Pulmonary artery endothelial cell (primary cell): ENCODE data around the gene ADAMTS17. TPM values are rescaled to one million over a fixed set of nuclear protein-coding genes. Genes with fewer than 3 reads are reported as not detected.

Experiments
- DNase-seq: peaks from one replicate; pipeline ENCODE4 v3.0.0-alpha.2; 2011; ENCODE audit warnings: low read depth, low spot score
- total RNA-seq: library from RNA; depleted of rRNA; stranded (reverse); fragments of >200 nt; gene quantifications from 2 replicates; pipeline ENCODE4 v1.2.3, GENCODE V29; 2014

Gene ADAMTS17
- total RNA-seq, 1 donor from 2014 or later: 0.13 TPM

DNA sequence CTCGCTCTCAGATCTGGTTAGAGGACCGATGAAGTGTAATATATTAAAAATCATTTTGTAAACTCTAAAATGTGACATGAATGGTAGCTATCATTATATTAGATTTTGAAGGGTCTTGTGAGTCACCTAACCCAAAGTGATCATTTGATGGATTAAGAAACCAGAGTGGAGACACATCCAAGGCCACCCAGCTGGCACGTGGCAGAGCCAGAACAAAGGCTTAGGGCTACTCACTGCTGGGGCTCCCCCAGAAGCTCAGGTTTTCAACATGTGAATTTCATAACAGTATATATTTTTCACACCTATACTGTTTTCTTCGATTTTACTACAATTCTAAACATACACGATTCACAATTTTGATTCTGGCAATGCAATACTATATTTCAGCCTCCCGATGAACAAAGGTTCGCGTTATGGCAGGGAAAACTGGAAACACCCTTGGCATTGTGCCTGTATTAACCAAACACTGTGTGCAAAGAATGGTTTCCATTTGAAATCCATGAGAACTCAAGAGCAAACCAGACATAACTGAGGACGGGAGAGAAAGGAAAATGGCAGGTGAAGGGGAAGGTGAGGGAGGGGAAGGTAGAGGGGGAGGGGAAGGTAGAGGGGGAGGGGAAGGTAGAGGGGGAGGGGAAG lies 88.9 kb downstream of the ADAMTS17 start:
- DNase-seq: no peak

DNA sequence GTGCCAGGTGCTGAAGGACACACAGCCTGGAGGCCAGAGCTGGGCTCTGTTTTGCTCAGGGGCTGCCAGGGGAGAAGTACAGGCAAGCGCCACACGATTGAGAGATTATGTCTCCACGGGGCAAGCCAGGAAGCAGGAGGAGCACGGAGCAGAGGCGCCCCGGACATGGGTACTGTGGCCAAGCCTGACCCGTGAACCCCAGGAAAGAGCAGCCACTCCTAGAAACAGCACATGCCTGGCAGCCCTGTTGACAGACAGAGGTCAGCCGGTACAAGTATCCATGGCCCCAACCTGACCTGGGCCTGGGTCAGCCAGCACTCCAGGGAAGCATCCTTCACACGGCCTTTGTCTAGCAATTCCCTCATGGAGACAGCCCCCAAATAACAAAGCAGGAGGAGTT lies 89.4 kb downstream of the ADAMTS17 start:
- no peak for DNase-seq

DNA sequence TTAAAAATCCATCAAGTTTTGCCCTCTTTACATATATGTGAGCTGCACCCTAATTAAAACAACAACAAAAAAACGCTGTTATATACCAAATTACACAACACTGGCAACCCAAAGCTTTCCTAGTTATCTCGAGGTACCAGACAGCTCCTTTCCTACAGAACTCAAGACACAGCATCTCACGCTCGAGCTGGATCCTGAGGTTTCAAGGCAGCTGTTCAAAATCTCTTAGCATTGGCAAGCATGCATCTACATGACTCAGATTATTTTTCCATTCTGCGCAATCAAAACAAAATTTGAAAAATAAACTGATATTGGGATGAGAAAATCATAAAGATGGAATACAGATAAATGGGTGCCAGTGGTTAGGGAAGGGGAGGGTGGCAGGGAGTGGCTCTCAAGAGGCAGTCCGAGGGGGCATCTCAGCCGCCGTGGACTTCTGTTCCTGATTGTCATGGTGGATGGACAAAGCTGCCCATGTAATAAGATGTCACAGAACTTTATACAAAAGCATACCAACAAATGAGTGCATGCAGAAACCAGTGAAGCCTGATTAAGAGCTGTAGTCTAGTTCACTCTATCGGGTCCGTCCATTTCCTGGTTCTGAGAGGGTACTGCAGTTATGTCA lies 91.5 kb downstream of the ADAMTS17 start:
- DNase-seq: no peak

DNA sequence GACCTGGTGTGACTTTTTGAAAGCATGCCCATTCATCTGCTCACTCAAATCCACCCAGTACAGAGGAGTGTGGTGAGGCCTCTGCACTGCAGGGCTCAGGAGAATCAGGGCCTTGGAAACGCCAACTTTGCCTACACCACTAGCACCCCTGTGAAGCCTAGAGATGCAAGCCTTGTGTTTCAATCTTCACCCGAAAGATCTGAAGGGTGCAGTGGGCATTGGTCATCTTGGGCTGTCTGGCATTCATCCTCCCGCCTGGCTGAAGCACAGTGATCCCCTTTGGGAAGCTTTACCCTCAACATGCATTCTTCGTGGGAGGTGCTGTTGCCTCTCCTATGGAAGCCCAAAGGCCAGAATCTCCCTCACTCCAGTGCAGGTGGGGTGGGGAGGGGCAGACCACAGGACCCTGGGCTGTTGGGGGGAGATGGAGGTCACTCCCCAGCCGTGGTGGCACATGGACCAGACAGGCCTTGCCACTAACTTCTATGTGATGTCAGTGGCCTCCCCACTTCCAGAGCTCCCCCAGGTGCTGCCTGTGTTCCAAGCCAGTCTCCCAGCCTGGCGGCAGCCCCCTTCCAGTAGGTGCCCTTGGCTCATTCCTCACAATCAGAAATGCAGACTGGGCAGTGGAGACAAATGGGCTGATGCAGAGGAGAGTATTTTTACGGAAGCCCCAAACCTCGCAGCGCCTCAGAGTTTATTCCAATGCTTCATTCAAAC lies 92.5 kb downstream of the ADAMTS17 start:
- no peak for DNase-seq

DNA sequence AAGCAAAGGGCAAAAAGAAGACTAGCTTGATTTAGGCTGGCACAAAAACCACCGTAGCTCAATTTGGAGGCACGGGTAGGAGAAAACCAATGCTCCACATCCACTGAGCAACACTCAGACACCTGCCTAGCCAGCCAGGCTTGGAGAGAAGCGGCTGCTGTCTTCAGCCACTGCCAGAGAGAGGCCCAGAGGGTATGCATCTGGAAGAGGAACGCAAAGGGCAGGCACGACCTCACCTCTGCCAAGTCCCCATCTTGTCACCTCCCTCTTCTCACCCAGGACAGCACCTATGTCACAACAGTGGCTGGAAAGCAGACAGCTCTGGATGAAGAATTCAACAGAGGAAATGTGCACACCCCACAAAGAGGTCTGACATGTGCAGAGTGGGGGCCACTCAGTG lies 93.5 kb downstream of the ADAMTS17 start:
- DNase-seq: no peak

DNA sequence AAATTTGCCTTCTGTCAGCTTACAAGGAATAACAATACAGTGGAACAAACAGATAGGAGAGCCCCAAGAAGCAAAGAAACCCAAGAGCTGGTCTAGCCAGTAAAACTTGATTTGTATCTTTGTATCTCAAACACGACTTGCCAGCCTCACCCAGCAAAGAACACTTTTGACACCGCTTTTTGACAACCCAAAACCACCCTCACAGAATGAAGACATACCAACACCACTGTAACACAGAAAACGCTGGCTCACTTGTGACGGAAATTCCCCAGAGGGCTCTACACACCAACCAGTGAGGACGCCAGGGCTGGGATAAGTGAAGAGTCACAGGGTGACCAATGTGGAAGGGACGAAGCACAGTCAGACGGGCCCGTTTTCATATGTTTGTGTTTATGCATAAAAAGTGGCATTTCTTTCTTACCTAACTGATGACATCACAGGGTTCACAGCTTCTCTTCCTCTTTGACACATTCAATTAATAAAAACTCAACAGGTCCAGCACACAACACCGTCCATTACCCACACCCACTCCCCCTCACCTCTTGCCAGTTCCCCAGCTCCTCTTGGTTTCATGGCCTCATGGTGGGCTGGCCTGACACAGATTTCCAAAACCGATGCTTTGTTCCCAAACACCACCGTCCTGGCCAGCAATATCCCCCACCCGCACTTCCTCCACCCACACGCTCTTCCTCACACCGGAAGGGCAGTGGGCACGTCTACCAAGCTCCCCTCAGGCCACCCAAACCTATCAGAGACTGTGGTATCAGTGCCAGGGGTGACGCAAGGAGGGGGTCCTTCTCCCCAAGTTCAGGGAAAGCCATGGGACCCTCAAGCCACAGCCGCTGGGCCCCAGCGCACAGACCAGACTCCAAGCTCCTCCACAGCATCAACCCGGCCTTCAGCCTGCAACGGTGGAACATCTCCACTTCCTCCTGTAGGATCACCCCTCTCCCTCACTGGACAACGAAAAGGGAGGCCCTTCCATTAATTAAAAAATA lies 94.2 kb downstream of the ADAMTS17 start:
- DNase-seq: no peak

DNA sequence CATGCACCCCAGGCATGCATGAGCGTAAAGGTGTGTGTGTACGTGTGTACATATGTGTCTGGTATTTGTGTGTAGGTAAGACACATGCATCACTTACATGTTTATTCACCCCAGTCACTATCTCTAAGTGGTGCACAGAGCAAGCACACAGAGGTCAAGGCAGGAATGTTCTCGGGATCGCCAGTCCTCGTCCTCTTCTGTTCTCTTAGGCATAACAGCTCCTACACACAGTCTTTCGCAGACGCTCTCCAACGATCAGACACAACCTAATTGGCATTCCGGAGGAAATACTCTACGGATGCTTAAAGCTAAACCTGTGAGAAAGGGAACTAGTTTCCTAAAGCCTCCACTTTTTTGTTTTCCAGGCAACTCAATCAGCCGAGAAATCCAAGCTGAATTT lies 95.9 kb downstream of the ADAMTS17 start:
- no peak for DNase-seq

DNA sequence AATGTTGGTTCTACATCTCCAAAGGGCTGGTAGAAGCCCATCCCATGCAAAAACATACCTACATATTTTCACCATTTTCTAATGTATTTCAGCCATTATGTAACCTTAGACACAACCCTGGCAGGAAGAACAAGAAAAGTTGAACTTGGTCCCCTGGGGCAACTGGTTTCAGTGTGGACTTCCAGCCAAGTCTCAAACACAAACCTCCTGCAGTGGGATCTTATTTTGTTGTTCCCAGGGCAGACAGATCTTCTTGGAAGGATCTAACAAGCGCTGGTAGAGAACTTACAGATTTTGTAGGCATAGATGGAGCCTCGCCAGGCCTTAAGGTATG lies 96.3 kb downstream of the ADAMTS17 start:
- DNase-seq: no peak

DNA sequence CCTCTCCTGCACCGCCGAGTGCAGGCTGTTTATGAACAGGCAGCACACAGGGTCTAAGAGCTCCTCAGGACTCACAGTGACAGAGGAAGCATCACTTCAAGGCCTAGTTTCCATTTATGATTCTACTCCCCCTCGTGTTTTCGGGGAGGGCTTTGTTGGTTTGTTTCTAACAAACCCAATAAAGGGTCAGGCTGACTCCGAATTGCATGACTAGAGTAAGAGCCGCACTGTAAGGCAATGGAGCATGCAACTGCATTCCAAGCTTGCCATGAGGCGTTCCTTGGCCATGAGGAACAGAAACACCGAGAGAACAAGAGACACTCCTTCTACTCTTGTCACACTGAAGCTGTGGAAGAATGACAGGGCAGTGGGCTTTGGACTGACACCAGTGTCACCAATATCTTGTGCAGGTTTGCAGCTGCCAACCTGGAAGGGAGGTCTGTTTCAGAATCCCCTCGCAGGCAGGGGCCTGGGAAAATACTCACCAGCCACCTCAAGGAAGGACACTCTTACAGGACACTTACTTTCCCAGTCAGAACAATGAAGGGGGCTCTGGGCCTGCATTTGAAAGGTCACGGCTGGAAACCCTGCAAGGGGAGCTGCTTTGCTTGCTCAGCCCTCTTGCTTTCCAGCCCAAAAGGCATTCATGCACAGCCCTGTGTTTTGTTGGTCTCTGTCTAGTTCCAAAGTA lies 96.8 kb downstream of the ADAMTS17 start:
- no peak for DNase-seq

DNA sequence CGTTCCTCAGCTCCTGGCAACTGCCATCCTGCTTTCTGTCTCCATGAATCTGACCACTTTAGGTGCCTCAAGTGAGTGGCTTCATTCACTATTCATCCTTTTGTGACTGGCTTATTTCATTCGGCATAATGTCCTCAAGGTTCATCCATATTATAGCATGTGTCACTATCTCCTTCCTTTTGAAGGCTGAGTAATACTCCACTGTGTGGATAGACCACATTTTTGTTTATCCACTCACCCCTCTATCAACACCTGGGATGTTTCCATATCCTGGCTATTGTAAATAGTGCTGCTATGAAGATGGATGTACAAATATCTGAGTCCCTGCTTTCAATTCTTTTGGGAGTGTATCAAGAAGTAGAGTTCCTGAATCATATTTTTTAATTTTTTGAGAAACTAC lies 98.8 kb downstream of the ADAMTS17 start:
- no peak for DNase-seq

DNA sequence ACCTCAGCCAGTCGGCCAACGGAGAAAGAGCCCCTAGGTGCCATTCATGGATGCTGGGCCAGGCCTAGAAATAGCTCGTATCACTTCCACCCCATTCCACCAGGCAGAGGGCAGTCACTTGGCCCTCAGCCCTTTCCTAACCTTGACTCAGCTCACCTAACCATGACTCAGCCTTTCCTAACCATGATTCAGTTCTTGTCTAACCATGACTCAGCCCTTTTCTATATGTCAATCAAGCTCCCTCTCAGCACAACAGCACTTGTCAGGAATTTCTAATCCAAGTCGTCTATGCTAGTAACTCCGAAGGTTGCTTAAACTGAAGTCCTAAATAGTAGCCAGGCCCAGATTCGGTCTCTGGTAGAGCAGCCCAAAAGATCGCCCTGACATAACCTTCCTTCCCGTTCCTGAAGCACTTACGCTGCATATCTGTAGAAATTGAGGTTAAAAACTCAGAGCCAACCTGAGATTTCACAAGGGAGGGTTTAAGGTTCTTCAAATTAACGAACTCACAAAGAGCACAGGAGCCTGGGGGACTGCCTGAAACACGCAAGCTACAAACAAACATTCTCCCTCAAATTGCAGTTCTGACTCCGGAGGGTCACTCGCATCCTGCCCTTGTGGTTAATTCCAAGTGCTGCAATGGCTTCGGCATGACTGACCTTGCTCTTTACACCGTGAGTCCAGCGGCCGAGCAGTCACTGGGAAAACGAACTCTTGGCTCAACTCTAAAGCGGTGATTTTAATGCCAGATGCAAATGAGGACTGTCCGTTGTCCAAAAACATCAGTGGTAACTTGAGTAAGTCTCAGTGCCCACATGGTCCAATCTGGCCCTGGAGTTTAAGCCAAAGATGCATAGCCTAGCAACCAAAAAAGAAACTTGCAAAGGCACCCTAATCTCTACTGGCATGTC lies 99.9 kb downstream of the ADAMTS17 start:
- no peak for DNase-seq

DNA sequence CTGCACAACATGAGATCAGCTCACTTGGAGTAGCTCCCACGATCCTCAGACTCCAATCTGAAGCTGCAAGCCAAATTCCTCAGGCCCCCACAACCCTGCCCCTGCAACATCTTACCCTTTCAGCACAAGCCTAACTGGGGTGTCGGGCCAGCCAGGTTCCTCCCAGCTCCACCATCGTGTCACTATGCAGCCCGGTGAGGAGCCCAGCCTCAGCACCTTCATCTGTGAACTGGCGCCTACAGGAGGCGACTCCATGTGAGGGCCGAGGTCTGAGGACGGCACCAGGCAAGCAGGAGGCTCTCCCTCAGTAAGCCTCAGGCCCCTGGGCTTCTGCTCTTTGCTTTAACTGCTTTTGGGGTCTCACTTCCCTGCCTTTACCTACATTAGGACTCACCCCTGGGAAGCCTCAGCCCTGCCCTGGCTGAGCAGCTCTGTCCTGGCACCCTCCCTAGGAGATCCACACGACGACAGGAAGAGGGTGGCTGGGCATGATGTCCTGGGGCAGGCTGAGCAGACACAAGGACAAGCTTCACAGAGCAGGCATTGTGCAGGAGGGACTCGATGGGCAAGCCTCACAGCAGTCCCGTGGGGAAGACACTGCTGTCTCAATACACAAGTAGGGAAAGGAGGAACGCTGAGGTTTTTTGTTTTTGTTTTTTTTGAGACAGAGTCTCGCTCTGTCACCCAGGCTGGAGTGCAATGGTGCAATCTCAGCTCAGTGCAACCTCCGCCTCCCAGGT lies 104.6 kb downstream of the ADAMTS17 start:
- no peak for DNase-seq

DNA sequence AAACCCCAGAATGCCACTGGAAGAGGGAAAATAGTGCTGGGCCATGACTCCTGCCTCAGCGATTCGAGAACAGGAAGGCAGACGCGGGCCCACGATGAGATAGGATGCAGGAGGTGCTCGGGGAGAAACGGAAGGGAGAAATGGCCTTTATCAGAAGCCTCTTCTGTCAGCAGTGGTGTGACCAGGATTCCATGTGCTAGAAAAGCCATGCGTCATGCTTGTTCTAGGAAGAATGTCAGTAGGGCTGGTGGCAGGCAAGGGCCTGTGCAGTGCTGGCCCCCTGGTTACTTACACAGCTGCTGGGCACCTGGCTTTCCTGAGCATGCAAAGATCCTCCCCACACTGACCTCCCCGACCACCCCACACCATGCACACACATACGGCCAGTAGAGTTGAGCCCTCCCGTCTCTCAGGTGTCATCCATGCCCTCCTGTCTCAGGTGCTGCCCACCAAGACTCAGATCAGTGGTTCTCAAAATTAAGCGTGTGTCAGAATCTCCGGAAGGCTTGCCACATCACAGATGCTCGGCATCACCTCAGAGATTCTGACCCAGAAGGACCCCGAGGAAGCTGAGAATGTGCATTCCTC lies 106.7 kb downstream of the ADAMTS17 start:
- DNase-seq: no peak

DNA sequence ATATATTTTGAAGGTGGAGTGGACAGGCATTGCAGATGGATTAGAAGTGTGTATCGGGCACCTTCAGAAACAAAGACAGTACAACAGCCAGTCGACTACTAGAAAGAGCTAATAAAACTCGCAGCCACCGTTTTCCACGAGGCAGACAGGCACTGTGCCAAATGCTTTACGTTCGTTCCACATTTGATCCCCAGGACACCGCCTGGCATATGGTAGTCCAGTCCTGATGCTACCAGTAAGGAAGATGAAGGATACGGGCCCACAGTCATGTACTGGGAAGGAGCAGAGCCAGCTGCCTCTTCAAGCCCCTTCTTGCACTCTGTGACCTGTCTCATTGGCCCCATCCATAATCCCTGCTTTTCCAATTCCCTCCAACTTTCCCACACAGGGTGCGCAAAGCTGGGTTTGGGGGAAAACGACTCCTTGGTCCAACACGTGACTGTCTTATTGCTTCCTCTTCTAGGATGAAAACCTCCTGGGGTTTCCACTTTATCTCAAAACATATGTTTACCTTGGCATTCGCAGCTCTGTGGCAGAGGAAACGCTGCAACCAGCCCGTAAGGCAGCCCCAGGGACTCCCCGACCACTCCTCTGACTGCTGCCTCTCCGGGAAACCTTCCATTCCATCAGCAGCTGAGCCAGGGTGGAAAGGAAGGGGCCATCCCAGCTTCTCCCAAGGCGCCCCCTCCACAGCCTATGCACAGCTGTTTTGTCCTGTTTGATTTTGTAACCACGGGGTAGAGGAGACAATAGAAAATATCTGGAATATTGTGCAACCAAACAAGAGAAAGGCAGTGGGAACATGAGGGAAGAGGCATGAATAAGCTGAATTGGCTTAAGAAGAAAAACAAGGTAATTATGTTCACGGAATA lies 107.4 kb downstream of the ADAMTS17 start:
- no peak for DNase-seq

DNA sequence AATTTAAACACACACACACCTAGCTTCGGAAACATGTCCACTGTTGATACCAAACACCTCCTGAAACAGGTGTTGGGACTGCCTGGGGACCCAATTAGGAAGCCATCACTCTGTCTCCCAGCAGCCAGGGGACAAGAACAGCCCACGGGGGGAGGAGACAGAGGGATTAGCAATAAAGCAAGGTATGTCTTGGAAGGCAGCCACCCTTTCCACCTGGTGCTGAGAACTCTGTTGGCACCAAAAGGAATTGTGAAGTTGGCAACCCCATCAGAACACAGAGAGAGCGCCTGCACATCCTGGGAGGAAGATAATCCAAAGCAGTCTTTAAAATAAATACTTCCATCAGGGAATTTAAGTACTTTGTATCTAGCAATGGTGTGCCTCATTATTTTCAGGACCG lies 111.0 kb downstream of the ADAMTS17 start:
- no peak for DNase-seq

DNA sequence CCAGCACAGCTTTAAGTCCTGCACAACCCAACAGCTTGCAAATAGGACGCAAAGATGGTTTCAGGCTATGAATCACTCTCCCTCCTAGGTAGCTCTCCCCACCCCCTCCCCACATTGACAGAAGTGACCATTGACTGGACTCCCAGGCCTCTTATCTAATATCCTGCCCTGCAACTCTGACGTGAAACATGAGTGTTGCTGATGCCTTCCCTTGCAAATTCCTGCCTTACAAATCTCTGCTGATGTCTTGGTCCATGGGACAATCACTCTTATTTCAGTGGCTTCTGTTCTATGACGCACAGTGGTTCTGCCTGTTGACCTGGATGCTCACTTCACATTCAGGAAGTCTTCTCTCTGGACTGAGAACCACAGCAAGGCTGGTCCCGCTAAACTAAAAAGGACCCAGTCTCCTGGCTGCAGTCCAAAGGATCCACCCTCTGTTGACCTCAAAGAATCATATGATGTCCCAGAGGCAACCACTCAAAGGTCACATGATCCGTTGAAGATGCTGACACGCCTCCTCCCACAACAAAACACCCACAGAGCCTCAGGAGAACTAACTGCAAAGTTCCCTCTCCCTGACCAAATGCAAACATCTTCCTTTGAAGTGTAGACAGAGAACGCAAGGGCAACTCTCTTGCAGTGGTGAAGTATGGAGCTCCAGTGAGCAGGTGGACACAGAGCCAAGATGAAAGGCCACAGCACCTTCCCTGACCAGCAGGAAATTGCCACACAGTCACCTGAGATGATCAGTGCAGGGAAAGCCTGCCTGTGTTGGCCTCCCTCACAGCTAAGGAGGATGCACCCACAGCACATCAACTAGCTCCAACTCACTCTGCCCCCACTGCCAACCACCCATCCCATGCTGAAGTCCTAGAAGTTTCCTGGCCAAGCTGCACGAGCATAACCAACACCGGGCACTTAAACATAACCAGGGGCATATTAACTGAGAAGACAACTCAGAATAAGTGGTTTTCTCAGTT lies 112.3 kb downstream of the ADAMTS17 start:
- DNase-seq: no peak

DNA sequence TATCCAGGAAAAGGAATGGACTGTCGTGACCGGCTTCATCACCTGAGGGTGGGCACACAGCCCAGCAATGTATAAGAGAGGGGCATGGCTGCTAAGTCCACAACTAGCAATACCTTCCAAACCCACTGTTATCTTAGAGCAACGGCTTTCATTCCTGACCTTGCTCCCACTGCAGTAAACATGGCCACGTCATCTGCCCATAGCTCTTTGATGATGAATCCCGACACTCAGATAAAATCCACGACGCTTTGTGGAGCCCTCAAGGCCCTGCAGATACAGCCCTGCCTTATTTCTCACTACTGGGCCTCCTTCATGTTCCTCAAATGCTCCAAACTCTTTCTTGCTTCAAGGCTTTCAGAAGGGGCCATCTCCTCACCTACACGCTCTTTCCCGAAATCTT lies 114.0 kb downstream of the ADAMTS17 start:
- no peak for DNase-seq
